Measurements from ENCODE around the gene DNAJC11. TPM values are rescaled to one million over a fixed set of nuclear protein-coding genes. Genes with fewer than 3 reads are reported as not detected.
A peak's percentile ranks its signal among the peaks of the same experiment; 100 is the strongest.

Gene DNAJC11
- total and polyA plus RNA-seq, 10 donors = 13.3 to 66.9 (median 54.6) TPM

DNA sequence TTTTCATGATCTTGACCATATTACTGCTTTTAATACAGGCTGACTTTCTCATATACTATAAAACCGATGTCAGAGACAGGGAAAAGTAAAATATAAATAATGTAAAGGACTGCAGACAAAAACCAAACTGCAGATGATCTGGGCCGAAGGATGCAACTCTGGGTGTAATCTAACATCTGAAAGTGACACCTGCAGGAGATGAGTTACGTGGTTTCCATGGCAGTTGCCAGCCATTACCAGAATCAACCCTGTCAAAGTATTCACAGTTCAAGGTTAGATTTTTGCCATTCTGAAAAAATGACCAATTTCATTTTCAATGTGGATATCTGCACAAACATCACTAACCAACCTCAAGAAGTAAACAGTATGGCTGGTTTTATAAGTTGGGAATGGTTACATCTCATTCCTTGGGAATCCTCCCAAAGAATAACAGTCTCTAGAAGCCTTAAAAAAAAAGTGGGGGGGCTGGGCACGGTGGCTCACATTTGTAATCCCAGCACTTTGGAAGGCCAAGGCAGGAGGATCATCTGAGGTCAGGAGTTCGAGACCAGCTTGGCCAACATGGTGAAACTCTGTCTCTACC lies 27.7 kb downstream of the DNAJC11 start:
- no peaks in the 10 kb centered on the region for H3K9me3 ChIP-seq
- intact Hi-C loops (cut with DNase I; ENCODE audit: low total_unique reads) = no loop called here
- H3K27me3 ChIP-seq (replicated peaks in 1 of 7) = no peaks in the 10 kb centered on the region
- no peak for DNase-seq
- WGBS, 5 donors = 86 to 94% (median 89%) methylated on average over 5 of the region's 5 CpGs
- H3K4me1 ChIP-seq = no peaks in the 10 kb centered on the region
- H3K27ac ChIP-seq = no peak overlapping the region
- no peak overlapping the region for H3K4me3 ChIP-seq
- H3K36me3 ChIP-seq = peaks cover 0 to 78% (median 39%) of the 10 kb centered on the region in 6 donors
- TF ChIP-seq, protein P1, sequence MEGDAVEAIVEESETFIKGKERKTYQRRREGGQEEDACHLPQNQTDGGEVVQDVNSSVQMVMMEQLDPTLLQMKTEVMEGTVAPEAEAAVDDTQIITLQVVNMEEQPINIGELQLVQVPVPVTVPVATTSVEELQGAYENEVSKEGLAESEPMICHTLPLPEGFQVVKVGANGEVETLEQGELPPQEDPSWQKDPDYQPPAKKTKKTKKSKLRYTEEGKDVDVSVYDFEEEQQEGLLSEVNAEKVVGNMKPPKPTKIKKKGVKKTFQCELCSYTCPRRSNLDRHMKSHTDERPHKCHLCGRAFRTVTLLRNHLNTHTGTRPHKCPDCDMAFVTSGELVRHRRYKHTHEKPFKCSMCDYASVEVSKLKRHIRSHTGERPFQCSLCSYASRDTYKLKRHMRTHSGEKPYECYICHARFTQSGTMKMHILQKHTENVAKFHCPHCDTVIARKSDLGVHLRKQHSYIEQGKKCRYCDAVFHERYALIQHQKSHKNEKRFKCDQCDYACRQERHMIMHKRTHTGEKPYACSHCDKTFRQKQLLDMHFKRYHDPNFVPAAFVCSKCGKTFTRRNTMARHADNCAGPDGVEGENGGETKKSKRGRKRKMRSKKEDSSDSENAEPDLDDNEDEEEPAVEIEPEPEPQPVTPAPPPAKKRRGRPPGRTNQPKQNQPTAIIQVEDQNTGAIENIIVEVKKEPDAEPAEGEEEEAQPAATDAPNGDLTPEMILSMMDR (IDR thresholded peaks at IDR 0.05 in 8 of 11, conservative IDR thresholded peaks at IDR 0.05 in 3 of 11) = no peak

DNA sequence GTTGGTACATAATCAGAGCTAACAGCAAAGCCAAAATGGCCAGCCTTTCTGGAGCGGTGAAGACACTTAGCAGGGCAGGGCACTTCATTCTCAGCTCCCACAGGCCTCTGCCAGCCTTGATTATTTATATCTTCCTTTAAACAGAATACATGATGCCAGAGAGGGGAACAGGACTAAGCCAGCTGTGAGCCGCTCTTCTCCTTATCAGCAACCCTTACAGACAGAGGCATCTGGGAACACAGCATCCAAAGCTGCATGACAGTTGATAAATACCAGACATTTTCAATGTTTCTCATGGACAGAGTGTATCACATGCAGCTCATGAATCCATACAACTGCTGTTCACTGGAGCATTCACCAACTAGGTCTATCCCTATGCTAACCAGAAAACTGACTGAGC lies 29.1 kb downstream of the DNAJC11 start:
- no peaks in the 10 kb centered on the region for H3K9me3 ChIP-seq
- no peak for DNase-seq
- WGBS, 5 donors = 95 to 99% (median 96%) methylated on average over 2 of the region's 2 CpGs
- intact Hi-C loops (cut with DNase I; ENCODE audit: low total_unique reads) = no loop called here
- H3K4me1 ChIP-seq = peaks cover 0 to under 1% (median 0%) of the 10 kb centered on the region in 6 donors
- no peak overlapping the region for H3K4me3 ChIP-seq
- no peak for TF ChIP-seq POLR2A (IDR thresholded peaks at IDR 0.05)
- TF ChIP-seq, protein P1 (IDR thresholded peaks at IDR 0.05 in 8 of 11, conservative IDR thresholded peaks at IDR 0.05 in 3 of 11) = no peak
- TF ChIP-seq POLR2AphosphoS5 (IDR thresholded peaks at IDR 0.05) = no peak
- no peak overlapping the region for H3K27ac ChIP-seq
- peaks cover 0 to 78% (median 30%) of the 10 kb centered on the region in 6 donors for H3K36me3 ChIP-seq
- H3K27me3 ChIP-seq (replicated peaks in 1 of 7) = no peaks in the 10 kb centered on the region

DNA sequence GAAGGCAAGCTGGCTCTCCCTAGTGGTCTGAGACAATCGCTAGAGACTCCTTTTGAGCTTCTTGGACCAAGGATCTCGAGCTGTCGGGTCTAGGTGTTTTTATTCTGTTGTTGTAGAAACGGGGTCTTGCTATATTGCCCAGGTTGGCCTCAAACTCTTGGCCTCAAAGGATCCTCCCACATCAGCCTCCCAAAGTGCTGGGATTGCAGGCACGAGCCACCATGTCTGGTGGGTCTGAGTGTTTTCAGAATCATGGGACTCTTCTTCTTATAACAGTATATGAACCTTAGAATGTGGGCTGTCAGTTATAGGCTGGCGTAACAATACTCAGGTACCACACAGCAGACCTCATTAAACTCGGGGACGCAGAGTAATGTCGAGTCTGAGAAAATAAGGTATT lies 33.1 kb downstream of the DNAJC11 start:
- H3K4me1 ChIP-seq = peaks cover 0 to 12% (median 0%) of the 10 kb centered on the region in 6 donors
- peaks cover 0 to 79% (median 23%) of the 10 kb centered on the region in 6 donors for H3K36me3 ChIP-seq
- H3K27me3 ChIP-seq (replicated peaks in 1 of 7) = no peaks in the 10 kb centered on the region
- WGBS, 5 donors = 93 to 99% (median 97%) methylated on average over 9 of the region's 9 CpGs
- no peak for DNase-seq
- intact Hi-C loops (cut with DNase I; ENCODE audit: low total_unique reads) = no loop called here
- no peaks in the 10 kb centered on the region for H3K9me3 ChIP-seq
- TF ChIP-seq POLR2AphosphoS5 (IDR thresholded peaks at IDR 0.05) (no peak), POLR2A (IDR thresholded peaks at IDR 0.05) (no peak)
- TF ChIP-seq, protein P1 (IDR thresholded peaks at IDR 0.05 in 8 of 11, conservative IDR thresholded peaks at IDR 0.05 in 3 of 11) = no peak
- no peak overlapping the region for H3K4me3 ChIP-seq
- H3K27ac ChIP-seq = no peak overlapping the region

DNA sequence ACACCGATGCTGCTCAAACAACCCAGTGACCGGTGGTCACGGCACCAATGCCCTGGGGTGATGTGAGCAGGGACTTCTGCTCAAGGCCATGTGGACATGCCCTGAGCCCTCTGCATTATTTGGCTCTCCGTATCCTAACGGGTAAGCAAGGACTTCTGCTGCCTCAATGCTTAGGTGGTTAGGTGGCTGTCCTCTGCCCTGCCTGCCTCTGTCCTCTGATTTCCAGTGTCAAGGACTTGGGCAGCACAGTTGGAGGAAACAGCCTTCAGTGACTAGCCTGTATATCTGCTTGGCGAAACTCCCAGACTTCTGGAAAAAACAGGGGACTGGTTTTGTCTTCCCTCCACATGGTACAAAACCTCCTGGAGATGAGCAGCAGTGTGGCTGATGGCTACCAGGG lies 34.5 kb downstream of the DNAJC11 start:
- no peak for DNase-seq
- Histone ChIP-seq H3K9me3 (no peaks in the 10 kb centered on the region), H3K4me3 (no peak overlapping the region), H3K27me3 (replicated peaks in 1 of 7) (no peaks in the 10 kb centered on the region), H3K36me3 (peaks cover 0 to 80% (median 22%) of the 10 kb centered on the region in 6 donors), H3K27ac (peak overlapping the region in 4 of 8 donors; percentile 6 to 54 (median 32)), H3K4me1 (peaks cover 0 to 12% (median 0%) of the 10 kb centered on the region in 6 donors)
- intact Hi-C loops (cut with DNase I; ENCODE audit: low total_unique reads) = no loop called here
- 76 to 93% (median 82%) methylated on average over 4 to 6 of the region's 6 CpGs for WGBS, 5 donors
- peak in 1 of 3 donors; percentile 40 for TF ChIP-seq POLR2AphosphoS5 (IDR thresholded peaks at IDR 0.05)
- TF ChIP-seq POLR2A (IDR thresholded peaks at IDR 0.05) = no peak
